NCI-H2227 (cell line): ENCODE measurements around the gene TRHDE.

Experiments used
- DNase-seq: peaks from one replicate; lab custom pipeline; 2025; ENCODE audit not compliant: unreplicated experiment; lab: John Stamatoyannopoulos, UW

Gene TRHDE, protein sequence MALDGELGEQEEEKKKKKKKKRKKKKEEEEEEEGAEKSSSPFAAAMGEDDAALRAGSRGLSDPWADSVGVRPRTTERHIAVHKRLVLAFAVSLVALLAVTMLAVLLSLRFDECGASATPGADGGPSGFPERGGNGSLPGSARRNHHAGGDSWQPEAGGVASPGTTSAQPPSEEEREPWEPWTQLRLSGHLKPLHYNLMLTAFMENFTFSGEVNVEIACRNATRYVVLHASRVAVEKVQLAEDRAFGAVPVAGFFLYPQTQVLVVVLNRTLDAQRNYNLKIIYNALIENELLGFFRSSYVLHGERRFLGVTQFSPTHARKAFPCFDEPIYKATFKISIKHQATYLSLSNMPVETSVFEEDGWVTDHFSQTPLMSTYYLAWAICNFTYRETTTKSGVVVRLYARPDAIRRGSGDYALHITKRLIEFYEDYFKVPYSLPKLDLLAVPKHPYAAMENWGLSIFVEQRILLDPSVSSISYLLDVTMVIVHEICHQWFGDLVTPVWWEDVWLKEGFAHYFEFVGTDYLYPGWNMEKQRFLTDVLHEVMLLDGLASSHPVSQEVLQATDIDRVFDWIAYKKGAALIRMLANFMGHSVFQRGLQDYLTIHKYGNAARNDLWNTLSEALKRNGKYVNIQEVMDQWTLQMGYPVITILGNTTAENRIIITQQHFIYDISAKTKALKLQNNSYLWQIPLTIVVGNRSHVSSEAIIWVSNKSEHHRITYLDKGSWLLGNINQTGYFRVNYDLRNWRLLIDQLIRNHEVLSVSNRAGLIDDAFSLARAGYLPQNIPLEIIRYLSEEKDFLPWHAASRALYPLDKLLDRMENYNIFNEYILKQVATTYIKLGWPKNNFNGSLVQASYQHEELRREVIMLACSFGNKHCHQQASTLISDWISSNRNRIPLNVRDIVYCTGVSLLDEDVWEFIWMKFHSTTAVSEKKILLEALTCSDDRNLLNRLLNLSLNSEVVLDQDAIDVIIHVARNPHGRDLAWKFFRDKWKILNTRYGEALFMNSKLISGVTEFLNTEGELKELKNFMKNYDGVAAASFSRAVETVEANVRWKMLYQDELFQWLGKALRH

DNA sequence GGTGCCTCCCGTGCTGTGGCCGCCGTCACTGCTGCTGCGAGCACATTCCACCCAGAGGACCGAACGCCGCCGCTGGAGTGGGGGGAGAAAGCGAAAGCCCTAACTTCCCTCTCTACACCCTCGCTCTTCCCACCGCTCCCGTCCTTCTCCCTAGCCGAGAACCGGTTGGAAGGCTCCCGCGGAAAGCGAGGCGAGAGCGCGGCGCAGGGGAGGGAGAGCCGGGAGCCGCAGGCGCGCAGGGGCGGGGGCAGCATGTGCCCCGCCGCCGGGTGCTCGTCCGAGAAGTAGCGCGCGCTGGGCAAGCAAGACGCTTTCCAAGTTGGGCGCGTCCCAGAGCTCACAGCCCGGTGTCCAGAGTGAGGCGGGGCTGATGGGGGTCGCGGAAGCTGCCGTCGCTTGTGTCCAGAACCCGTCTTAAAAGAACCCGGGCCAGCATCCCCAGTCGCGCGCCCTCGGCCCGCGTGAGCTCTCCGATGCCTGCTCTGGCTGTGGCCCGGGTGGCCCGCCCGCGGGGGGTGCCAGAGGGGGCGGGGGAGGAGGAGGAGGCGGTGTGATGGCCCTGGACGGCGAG, at the start of gene TRHDE:
Gene TRHDE, plus strand, starts transcription at position 280 of the 571 bp plus-strand sequence. Its CDS starts 274 bp downstream, at position 554.
- peak; percentile 83 for DNase-seq

DNA sequence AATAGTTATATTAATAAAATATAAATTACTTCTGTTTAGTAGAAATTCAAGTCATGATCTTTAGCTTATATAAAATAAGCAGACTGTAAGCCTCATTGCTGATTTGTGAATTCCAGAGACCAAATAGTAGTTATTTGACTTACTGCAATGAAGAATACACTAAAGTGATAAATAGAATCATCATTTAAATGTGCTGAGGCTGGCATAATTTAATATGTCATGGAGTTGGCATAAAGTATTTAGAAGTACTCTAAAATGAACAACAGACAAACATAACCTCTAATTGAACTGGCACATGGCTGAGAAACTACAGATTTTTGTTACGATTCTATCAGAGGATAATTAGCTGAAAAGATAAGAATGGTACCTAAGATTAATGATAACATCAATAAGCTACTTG, 45.7 kb upstream of the TRHDE start:
- no peak for DNase-seq

DNA sequence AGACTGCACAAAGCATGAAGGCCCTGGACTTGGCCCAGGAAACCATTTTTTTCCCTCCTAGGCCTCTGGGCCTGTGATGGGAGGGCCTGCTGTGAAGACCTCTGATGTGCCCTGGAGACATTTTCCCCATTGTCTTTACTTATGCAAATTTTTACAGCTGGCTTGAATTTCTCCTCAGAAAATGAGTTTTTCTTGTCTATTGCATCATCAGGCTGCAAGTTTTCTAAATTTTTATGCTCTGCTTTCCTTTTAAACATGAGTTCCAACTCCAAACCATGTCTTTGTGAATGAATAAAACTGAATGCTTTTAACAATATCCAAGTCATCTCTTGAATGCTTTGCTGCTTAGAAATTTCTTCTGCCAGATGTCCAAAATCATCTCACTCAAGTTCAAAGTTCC, 43.7 kb upstream of the TRHDE start:
- no peak for DNase-seq

DNA sequence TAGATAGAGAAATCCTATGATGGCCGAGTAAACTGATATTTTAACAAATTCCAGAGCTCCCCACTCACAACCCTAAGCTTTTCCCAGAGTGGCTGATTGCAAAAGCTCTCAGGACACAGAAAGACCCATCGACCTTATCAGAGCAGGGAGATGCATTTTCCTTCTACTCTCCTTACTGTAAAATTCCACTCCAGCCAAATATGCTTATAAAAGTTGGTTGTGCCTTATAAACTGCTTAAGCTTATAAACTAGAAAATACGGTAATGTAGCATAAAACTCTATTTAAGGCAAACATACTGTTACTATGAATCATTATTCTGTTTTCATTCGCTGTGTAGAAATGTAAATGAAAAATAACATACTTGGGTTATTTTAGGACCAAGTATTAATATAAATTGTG, 41.6 kb upstream of the TRHDE start:
- no peak for DNase-seq

DNA sequence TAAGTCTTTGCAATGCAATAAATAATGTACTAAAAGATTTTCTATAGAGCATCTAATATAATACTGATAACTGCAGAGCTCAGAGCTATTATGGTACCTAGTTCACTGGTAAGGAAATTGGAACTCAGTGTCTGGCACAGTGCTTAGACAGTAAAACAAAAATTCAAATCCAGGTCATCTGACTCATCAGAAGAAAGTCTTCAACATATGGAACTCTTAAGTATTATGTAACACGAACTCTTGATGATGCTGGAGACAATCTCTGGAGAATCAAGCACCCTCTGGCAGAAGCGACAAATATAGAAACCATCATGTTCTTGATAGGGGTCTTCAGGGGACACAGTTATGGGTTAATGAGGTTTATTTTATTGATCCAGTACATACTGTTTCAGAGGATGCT, 37.3 kb upstream of the TRHDE start:
- no peak for DNase-seq

DNA sequence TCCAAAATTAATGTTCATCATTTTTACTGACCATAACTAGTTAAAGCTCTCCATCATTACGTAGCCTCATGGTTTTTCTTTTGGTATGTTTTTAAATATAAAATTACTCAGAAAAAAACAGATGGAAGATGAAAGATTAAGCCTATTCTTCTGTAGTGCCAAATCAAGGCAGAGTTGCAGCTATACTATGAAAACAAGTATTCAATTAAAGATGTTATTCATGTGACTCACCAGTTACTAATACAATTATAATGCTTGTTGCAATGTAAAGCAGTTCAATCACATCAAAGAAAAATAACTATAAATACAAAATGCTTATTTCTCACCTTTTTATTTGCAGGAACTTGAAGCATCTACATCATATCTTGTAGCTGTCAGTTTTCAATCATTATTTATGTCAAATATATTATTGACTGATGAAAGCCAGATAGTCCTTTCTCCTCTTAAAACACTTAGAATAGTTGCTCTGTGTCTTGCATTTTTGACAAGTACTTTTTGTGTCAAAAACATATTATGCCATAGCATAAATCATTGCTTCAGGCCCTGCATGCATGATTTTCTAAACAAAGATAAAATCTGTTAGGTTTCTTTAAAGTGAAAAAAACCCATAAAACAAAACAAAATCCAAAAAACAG, 36.0 kb upstream of the TRHDE start:
- DNase-seq: no peak

DNA sequence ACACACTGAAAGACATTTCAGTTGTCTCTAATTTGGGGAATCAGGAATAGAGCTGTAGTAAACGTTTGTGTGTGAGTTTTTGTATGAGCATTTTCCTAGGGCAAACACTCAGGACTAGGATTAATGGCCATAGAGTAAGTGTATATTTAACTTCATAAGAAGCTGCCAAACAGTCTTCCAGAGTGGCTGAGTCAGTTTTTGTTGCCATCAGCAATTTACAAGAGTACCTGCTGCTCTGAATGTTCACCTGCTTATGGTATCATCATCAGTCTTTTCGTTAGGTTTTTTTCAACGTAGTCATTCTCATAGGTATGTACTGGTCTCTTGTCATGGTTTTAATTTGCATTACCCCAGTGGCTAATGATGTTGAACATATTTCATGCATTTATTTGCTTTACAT, 30.6 kb upstream of the TRHDE start:
- DNase-seq: no peak

DNA sequence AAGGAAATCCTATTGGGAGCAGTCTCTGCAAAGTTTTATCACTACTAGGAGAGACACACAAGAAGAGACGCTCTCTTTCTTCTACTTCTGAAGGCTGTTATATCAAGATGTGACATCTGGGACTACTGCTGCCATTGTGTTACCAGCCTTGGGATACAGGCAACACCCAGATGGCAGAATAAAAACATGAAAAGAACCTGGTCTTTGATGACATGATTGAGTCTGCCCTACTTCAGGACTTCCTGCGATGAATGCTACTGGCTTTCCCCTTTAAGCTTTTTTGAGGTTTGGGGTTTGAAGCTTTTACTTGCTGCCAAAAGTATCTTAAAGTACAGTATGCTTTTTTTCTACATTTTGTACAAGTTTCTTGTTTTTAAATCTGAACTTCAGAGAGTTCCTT, 29.2 kb upstream of the TRHDE start:
- no peak for DNase-seq

DNA sequence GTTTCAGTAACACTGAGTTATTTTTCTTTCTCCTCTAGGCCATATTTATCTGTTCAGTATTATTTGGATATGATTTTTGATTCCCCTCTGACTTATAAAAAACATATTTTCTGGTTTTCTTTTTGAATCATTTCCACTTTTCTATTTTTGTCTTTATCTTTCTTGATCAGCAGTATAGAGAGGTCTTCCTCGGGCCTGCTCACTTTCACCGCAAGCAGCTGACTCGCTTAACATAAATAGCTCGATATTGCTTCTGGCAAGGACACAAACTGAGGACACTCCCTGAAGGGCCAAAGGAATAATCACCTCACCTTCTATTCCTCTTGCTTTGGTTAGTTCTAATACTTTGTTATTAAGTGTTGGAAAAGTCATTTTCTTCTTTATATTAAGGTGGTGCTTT, 25.8 kb upstream of the TRHDE start:
- no peak for DNase-seq

DNA sequence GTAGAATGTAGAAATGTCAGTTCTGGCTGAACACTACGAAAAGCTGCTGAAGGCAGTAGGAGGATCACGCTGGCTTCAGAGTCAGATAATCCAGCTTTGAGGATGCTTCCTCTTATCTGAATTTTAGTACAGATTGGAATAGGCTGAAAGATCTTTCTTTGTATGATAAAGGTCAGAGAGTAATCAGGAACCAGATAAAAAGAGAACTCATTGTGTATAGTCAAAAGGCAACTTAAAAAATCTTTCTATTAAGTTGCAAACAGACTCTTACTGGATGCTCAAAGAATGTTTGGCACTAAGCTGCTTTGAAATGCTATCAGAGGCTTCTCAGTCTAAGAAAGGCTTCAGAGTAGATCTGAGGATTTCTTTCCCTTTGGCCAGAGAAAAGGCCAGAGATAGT, 21.8 kb upstream of the TRHDE start:
- DNase-seq: no peak

DNA sequence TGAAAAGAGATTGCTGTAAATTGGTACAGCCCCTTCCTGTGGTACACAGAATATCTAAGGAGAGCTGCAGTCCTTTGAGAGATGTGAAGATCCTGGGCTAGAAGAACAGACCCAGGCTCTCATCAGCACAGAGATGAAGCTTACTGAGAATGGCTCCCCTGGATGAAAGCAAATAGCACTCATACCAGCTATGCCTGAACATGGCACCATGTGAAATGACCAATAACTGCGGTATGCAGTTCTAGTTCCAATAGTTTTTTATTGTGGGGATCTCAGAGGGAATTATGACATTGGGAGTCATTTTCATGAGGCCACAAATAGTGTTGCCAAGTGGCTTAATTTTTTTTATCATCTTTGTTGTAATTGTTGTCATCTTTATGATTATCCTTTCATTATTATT, 15.4 kb upstream of the TRHDE start:
- DNase-seq: no peak

DNA sequence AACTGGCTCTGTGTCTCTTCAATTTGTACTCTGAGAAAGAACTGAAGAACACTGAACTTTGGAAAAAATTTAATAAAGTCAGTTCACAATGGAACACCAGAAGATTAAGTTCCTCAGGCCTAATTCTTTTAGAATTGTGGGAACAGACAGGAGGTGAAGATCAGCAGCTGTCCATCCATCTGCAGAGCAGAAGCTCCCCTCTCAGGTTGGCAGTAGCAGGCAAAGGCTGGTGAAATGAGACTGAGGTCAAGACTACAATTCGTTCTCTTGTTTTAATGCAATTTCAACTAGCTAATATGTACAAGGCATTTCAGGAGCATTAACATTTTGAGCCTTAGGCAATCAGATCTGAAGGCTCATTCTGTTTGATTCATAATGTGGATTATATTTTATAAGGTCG, 10.3 kb upstream of the TRHDE start:
- DNase-seq: no peak

DNA sequence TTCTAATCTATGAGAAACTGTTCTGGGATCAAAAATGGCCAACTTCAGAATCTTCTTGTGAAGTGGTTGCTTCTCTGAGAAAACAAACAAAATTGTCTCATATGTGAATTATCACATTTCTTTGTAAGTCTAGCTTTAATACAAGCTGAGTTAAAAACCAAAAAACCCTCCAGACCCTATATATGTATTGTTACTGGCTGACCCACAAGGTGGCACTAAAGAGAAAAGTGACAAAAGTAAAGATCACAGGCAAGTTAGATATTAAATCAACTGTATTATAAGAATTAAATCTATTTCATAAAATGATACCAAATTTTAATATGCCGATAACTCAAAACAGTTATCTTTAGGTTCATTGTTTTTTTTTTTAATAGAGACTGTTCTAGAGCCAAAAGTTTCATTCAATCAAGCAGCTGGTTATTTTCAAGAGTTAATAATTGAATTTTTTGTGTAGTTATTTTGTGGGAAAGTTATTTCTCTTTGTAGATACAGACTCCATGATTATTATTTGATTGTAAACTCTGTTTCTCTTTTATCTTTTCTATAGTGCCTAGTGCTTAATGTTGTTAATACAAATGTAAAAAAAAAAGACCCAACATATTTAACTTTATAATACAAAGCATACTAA, 7.5 kb upstream of the TRHDE start:
- peak; percentile 39 for DNase-seq

DNA sequence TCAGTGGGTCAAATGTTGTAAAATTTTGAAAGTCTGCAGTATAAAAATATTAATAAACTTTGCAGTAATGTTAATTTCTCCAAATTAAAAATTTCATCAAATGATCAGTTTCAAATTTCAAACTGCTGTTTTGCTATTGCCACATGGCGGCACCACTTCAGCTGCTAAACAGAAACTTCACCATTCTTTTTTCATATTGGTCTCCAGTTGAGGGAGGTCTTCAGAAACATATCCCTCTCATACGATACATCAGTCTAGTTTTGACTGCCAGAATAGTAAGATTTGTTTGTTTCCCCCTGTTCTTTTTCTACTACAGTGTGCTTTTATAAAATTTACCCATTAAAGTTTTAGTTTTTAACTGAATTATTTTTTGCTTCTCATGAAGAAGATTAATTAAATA, 4.2 kb upstream of the TRHDE start:
- peak; percentile 36 for DNase-seq

DNA sequence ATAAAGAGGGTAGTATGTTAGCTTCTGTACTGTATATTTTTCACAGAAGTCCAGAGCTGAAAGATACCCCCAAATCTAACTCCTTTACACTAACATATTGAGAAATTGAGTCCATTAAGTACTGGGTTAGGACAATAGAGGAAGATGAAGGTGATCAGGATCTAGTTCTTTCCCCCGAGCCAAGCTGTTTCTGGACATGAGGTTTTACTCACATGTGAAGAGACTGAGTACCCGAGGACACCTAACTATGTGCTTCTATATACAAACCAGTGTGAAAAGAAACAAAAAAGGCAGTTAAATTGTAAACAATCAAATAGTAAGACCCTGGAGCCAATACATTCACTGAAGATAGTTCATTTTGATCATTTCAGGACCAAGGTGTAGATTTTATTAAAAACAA, 3.8 kb upstream of the TRHDE start:
- no peak for DNase-seq

DNA sequence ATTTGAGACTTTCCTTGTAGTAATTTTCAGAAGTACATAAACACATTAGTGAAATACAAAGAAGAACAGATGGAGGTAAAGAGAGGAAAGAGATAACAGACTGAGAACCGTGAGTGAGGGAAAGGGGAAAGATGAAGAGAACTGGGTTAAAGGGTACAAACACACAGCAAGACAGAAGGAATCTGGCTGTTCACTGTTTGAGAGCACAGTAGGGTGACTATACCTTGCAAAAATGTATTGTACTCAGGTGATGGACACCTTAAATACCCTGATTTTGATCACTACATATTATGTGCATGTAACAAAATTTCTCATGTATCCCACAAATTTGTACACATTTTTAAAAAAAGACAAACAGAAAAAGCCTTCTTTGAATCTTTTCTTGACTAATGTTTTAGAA, 2.7 kb upstream of the TRHDE start:
- no peak for DNase-seq

DNA sequence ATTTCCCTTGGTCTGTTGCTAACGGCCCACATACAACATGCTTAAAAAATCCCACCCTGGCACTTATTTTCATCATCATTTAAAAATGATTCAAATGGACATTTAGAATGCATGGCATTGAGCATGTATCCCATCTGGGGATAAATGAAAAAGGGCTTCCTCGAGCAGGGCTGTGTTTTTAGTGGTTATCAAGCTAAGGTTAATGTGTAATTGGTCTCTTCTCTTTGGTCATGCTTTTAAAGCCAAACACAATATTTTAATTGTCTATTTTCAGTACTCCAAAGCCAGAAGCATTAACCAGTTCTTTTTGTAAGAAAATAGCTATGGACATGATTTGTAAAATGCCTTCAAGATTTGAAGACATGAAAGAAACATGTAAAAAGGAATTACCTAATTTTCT, 1.9 kb upstream of the TRHDE start:
- DNase-seq: no peak

DNA sequence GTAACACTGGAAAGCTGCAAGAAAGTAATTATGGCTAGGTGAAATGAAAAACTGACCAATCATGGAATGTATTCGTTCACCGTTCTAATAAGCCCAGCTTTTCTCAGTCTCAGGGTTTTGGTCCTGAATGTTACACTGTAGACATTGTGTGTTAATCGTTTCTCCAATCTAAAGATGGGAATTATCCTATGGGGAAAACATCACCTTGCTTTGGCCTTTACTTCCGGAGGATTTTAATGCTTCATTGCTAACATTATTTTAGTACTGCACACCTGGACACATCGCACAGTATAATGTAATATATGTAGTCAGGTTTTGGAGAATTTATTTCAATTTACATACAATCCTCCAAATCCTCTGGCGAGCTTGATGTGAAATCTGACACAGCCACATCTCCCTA, 1.2 kb upstream of the TRHDE start:
- DNase-seq: no peak

DNA sequence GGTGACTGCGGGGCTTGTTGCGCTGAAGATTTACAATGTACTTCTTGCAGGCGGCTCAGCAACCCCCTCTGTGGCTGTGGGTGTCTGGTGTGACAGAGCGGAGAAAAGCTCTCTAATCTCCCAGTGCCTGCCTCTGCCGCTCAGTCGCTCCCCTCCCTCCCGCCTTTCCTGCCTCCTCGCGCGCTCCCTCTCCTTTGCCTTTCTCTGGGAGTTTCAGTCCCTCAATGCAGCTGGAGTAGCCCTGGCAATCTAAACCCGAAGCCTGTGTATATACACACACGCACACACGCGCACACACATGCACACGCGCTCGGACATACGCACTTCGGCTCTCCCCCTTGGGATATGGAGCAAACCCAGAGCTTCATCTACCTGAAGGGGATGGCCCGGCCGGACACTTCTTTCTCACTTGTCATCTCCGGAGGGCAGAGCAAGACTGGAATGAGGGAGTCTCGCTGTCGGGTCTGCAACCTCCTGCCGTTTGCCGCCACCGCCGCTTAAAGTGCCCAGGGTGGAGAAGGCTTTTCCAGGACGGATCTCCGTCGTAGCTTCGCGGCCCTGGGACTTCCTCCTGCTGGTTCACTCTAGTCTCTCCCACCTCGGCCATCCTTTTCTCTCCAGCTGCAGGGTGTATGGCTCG, 599 bp upstream of the TRHDE start:
- peak; percentile 77 for DNase-seq
